Posterior vena cava (tissue), 2 donors: Measurements from ENCODE around the gene HSFX1. TPM values are rescaled to one million over a fixed set of nuclear protein-coding genes. Genes with fewer than 3 reads are reported as not detected.
"Not testable (repeated sequence)": the region's sequence is repeated elsewhere in the genome, so short reads cannot be mapped to it uniquely, and the experiment has no call there.

Experiments used
- DNase-seq: peaks from one replicate; pipeline ENCODE4 v3.0.0-alpha.2; 2020; ENCODE audit warnings: low spot score
- intact Hi-C, 2 donors: fragments of 100-400 bp; cut with DNase I; formaldehyde crosslinking; loops; one replicate each; pipeline versions ENCODE4 v1.14.1 to v1.14.2; 2022 to 2023
- long read RNA-seq, 2 donors: library from polyadenylated mRNA; unstranded; transcript quantifications; one replicate each; pipeline ENCODE4 v2.0.0, GENCODE V29; 2020 to 2021
- total RNA-seq, 2 donors: library from RNA; stranded (reverse); fragmentation: NEBNext Ultra II Directional; extraction: Animal tissue kit (Norgen Biotek cat#: 25700); gene quantifications; one replicate each; pipeline ENCODE4 v1.2.1, GENCODE V29; 2021
- donor health status: DM: yes; HTN: yes; CAD: no.
- donor health status: DM: yes; HTN: yes; CAD: no.

HSFX1 gene, protein sequence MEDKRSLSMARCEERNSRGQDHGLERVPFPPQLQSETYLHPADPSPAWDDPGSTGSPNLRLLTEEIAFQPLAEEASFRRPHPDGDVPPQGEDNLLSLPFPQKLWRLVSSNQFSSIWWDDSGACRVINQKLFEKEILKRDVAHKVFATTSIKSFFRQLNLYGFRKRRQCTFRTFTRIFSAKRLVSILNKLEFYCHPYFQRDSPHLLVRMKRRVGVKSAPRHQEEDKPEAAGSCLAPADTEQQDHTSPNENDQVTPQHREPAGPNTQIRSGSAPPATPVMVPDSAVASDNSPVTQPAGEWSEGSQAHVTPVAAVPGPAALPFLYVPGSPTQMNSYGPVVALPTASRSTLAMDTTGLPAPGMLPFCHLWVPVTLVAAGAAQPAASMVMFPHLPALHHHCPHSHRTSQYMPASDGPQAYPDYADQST
- 1 to 10 TPM; 1.0 to 1.4 TPM for total RNA-seq
- long read RNA-seq, donor 1 = 0 reads
- long read RNA-seq, donor 2, partial matches to known transcripts = 0 of 1 reads
- long read RNA-seq, donor 2, other reads (novel, unspliced or antisense) = 1 of 1 reads

DNA sequence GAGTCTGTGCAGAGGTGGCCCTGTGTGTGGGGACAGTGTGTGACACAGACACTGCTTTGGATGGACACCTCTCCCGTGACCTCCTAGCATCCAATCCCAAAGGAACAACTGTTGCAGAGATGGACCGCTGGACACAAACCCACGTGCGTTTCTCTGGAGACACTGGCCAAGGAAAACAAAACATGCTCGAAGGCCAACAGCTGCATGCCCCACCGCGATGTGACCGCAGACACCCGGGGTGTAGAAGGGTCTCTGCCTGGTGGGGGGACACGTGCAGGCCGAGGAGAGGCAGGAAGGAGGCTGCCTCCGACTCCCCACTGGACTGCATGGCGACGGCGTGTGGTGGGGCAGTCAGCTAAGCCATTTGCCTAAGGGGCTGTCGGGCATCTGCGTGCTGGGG is at the start of gene HSFX1:
Gene HSFX1 (plus strand): TSS at position 301 of the 400 bp plus-strand sequence. CDS start 614 bp downstream, outside the sequence.
- intact Hi-C loops, DNase-seq: not testable (repeated sequence)

DNA sequence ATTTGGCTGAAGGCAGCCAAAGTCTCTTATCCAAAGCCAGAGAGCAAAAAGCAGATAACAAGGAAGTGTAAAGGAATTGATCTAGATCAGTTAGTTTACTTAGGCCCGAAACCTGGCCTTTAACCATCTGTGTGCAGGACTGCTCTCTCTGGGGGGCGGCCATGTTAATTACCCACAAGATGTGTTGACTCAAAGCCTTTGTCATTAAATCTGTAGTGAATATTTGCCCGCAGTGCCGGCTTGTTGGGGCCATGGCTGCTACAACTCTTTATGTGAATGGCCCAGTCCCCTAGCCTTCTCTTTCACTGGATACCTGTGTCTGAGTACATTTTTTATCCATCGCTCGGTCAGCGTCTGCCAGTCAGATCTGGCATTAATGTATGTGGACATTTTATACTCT is 46.6 kb upstream of the HSFX1 start:
- DNase-seq, intact Hi-C loops: not testable (repeated sequence)

DNA sequence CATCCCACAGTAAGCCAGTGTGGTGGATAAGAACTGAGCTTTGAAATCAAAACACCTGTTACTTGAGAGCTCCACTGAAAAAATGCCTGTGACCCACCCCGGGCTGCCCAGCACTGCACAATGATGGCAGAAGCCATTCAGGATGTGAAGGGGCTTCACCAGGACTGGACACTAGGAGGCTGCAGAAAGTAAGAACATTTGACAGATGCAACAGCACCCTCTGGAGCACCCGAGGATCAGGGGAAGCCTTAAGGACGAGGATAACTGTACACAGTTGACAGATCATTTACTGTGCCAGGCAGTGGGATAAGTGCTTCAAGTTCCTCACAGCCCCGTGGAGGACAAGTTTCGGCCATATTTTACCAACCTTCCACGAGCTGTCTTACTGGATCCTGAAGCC is 31.6 kb upstream of the HSFX1 start:
- DNase-seq, intact Hi-C loops: not testable (repeated sequence)

DNA sequence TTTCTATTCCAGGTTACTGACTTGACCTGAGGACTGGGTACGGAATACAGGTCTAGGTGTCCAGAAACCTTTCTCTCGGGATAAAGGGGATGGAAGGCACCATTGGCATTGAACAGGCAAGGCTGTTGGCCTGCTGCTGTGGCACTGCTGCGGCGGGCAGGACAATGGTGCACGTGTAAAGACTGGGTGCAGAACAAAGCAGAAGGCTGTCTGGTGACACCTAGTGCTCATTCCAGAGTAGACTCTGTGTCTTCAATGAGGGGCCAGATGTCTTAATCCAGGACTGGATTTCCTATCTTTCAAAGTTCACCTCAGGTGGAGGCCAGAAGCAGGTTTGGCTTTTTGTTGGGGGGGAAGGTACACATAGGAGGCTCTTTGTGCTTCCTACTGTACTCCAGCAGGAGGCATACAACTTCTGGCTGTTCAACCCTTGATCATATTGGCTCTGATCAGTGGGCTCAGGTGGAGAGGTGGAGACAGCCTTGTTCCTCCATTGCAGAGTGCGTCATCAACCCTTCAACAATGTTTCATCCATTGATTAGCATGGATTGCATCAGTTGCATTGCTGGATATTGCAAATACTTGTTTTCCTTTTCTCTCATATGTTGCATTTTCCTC is 27.4 kb upstream of the HSFX1 start:
- intact Hi-C loops, DNase-seq: not testable (repeated sequence)

DNA sequence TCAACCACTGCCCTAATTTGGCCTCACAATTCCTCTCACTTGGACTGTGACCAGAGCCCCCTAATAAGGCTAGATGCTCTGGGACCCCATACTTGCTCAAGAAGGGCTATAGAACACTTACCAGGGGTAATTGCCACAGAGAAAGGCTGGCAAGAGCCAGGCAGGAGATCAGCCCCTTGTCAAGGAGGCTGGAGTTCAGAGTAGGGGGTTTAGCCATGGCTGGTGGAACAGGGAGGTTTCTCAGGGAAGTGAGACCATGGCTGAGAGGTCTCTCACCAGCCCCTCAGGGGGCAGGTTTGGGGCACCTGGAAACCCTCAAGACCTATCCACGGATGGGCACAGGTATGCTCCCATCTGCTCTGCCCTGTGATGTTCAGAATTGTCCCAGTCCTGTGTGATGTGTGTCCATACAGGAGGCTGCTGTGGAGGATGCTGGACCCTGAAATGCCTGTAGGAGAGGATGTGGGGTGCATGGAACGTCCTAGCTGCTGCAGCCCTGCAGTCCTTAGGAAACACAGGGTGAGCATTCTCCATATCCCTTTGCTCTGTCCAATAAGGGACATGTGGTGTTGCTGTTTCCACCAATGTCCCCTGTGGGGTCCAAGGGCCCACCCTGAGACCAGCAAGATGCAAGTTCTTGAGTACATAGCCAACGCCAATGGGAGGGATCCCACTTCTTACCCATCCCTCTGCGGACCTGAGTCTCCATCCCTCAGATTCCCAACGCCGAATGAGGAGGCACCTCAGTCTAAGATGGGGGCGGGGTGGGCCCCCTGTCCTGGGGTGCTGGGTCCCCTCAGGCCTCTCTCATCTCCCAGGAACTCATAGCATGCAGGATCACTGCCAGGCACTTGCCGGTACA is 16.4 kb upstream of the HSFX1 start:
- peak; percentile 52 for DNase-seq
- intact Hi-C loops = no loop called here

DNA sequence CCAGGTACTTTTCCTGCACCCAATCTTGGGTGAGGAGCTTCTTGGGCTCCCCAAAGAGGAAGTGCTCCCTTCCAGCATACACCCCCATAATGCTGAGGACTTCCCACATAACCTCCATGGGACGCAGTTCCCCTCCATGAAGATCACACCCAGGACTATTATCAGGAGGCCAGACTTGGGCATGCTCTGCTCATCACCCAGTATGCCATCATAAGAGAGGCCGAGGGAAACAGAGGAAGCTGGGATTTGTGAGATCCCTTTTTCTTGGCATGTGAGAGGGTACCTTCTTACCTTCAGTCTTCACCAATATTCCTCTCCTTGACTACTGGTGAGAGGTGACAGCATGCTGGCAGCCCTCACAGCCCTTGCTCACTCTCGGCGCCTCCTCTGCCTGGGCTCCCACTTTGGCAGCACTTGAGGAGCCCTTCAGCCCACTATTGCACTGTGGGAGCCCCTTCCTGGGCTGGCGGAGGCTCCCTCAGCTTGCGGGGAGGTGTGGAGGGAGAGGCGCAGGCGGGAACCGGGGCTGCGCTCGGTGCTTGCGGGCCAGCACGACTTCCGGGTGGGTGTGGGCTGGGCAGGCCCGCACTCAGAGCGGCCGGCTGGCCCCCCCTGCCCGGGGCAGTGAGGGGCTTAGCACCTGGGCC is 15.7 kb upstream of the HSFX1 start:
- intact Hi-C loops = no loop called here
- DNase-seq = peak; percentile 56

DNA sequence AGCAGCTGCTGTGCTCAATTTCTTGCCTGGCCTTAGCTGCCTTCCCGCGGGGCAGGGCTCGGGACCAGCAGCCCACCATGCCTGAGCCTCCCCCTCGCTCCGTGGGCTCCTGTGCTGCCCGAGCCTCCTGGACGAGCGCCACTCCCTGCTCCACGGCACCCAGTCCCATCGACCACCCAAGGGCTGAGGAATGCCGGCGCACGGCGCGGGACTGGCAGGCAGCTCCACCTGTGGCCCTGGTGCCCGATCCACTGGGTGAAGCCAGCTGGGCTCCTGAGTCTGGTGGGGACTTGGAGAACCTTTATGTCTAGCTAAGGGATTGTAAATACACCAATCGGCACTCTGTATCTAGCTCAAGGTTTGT is 15.2 kb upstream of the HSFX1 start:
- intact Hi-C loops = not testable (repeated sequence)
- peak; percentile 82 for DNase-seq

DNA sequence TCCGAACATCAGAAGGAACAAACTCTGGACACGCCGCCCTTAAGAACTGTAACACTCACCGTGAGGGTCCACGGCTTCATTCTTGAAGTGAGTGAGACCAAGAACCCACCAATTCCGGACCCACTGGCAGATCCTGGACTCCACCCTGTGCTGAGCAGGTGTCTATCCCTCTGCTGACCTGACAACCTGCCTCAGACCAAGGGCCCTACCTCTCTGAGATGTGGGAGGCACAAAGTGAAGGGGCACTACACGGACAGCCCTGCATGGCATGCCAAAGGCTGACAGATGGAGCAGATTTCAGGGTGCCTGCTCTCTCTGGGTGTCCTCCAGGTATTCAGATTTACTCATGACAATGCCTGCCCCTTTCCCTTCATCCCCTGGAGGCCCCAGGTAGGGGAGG is 14.0 kb upstream of the HSFX1 start:
- intact Hi-C loops = no loop called here
- peak; percentile 50 for DNase-seq

DNA sequence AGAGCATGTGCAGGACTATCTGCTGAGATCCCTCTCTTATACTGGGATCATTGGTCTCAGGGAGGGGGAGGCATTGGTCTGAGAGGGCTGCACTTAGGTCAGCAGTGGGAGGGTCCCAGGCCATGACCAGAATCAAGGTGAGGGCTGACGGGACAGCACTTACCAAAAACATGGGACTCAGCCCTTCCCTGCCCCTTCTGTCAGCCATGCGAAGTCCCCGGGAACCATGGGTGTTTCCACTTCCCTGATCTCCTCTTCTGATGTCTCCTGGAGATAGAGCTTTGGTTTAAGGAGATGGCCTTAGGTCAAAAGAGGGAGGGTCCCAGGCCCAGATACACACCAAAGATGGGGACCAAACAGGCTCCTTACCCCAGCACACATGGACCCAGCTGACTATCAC is 12.9 kb upstream of the HSFX1 start:
- intact Hi-C loops = no loop called here
- DNase-seq = no peak

DNA sequence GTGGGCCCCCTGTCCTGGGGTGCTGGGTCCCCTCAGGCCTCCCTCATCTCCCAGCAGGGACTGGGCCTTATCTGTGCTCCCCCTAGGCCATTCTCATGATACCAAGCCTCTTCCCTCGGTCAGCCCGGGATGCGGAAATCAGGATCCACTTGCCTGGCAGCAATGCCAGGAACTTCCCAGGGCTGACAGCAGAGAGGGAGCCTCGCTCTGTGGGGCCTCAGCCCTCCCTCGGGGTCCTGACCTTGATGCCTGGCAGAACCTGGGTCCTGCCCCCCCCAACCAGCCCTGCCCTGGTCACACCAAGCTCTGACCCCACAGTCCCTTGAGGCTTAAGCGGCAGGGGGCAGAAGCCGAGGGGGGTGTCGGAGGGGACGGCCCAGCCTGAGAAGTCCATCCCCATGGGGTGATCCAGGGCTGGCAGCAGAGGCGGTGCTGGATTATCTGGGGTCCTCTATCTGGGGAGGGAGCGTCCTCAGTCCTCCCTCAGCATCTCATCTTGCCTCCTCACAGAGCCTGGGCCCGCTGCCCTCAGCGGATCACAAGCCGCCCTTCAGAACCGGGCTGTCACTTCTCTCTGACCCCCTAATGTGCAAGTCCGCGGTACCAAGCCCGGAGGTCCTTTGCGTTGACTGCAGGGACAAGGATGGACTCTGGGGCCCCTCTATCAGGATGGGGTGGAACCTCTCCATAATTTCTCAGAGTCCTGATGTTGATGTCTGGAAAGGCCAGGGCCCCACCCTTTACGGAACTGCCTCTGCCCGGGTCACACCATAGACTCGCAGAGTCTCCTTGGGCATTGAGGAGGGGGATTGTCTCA is 11.8 kb upstream of the HSFX1 start:
- intact Hi-C loops = not testable (repeated sequence)
- DNase-seq = peak; percentile 63

DNA sequence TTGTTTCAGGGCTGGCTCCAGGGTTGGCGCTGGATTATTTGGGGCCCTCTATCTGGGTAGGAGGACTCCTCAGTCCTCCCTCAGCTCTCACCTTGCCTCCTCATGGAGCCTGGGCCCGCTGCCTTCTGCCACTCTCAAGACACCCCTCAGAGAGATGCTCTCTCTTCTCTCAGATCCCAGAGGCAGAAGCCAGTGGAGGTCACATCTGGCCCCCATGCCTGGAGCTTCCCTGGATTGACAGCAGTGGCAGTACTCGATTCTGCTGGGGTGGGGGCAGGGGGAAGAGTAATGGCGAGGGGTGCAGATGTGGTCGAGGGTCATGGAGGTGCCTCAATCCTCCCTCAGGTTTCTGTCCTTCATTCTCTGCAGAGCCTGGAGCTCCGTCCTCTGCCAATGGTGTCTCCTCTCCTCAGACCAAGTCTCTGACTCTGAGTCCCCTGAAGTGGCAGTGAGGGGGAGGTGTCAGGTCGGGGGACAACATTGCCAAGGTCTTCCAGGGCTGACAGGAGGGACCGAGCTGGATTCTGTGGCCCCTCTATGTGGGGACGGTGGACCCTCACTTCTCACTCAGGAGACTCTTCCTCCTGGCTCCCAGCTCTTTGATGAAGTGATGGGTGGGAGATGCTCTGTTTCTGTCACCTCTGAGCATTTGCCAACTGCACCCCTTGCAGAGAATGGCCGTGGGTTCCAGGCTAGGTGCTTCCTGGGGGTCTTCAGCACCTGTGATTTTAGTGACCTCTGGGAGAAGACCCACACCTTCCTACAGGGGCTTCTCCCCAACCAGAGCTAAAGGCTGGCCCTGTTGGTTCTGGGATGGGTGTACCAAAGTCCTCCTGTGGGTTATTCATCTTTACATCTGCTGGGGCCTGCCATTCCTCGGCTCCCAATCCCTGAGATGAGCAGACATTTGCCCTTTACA is 10.9 kb upstream of the HSFX1 start:
- intact Hi-C loops = no loop called here
- DNase-seq = peak; percentile 56

DNA sequence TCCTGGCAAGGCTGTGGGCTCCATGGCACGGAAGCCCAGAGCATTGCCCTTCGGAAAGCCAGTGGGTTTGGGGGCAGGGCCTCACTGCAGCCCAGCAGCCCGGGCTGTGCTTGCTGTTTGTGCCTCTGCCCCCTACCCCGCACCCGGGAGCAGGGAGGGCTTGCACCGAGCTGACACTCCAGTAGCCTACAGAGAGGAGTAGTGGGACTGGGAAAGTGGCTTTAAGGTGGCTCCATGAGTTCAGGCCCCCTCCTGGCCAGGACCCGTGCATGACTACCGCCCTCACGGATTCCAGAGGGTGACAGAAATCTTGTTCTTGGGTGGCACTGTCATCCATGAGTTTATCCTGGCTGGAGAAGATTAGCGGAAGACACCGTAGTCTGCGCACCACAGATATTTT is 3.5 kb upstream of the HSFX1 start:
- intact Hi-C loops, DNase-seq: not testable (repeated sequence)

DNA sequence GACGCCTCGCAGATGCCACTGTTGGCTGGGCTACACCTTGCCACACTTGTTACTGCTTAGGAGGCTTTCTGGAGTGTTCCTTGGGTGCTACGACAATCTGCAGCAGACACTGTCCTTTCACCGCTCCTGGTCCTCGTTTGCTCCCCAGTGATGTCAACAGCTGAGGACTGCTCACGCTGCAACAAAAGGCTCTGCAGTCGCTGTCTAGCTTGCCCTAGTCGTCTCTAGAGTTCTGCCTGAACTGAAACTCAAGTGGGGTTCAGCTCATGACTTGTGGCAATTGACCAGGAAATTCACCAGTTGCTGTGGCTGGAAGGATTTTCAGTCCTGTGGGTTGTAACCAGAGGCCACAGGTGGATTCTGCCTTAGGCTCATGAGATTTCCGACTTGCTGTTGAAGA is 842 bp upstream of the HSFX1 start:
- intact Hi-C loops, DNase-seq: not testable (repeated sequence)

DNA sequence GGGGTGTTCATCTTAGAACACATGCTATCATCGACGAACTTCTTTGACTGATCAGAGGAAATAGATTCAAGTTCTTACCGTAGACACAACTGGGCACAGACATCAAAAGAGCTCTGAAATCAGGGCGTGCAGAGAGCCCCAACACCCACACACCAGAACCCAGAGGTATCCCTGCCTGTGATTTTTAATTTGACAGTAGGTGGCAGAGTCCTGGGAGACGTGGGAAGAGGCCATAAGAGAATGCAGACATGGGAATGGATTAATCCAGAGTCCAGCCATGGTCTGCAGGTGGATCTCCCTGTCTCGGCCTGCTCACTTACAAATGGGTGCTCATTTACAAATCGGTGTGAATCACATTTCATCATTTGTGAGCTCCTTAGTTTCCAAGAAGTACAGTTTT is 4.1 kb downstream of the HSFX1 start:
- DNase-seq = not testable (repeated sequence)

DNA sequence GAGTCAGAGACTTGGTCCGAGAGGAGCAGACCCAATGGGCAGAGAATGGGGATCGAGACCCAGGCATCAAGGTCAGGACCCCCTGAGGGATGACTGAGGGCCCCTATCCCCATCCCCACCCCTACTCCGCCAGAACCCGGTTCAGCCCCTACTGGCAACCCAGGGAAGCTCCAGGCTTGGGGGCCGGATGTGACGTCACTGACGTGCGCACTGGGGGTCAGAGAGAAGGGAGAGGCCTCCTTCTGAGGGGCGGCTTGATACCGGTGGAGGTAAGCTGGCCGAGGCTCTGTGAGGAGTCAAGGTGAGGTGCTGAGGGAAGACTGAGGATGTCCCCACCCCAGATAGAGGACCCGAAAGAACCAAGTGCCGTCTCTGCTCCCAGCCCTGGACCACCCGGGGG is 7.9 kb downstream of the HSFX1 start, which contains the start of gene MAGEA9:
Gene MAGEA9 (plus strand): TSS at position 204 of the 400 bp plus-strand sequence. CDS start 4,281 bp downstream, outside the sequence.
- intact Hi-C loops, DNase-seq: not testable (repeated sequence)

More for the DNA sequence above, 4.1 kb downstream of the HSFX1 start:
- intact Hi-C loops = not testable (repeated sequence)

DNA sequence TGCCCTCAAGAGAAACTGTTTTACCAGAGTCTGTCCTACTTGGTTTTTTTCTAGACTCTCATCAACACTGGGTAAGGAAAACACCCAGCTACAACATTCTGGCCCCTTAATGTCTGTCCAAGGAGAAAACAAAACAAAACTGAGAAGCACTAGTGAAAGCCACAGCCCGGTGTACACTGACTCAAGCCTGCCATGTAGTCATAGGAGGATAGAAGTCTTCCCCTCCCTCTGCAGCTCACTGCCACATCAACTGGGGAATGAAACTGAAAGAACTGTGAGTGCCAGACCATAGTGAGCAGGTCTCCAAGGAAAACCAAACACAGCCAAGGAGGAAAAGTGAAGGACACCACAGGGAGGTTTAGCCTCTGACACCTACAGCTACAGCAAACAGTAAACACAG is 21.7 kb downstream of the HSFX1 start:
- intact Hi-C loops = not testable (repeated sequence)

DNA sequence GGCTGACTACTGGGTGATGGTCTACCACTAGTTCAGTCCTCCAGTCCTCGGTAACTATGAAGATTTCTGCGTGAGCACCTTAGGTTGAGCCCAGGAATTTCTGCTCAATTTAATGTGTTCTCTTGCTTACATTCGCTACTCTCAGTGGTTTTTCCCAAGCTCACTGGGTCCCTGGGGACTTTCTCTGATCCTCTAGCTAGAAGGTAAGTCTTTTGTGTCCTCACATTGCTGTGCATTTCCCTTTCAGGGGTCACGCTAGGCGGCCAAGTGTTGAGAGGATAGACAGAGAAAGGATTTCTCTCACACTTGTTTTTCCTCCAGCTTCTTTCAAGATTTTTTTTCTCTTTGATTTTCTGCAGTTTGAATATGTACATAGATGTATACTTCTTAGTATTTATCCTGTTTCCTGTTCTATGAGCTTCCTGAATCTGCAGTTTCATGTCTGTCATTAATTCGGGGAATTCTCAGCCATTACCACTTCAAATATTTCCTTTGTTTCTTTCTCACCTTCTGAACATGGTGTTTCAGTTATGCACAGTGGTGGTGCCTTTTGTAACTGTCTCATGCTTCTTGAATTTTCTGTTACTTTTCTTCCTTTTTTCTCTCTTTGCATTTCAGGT is 25.3 kb downstream of the HSFX1 start:
- DNase-seq = no peak
- intact Hi-C loops = no loop called here

More for the DNA sequence above, 21.7 kb downstream of the HSFX1 start:
- not testable (repeated sequence) for DNase-seq
